D721Med (cell line): ENCODE results near the gene RAB34.

Experiments
- DNase-seq: peaks from one replicate; pipeline ENCODE4 v3.0.0; 2011; ENCODE audit warnings: low spot score; ENCODE audit not compliant: insufficient read length
- FAIRE-seq: peaks from 2 replicates; lab custom pipeline; 2011; peaks lifted over from hg19 to GRCh38; lab: Jason Lieb, UNC
- TF ChIP-seq, protein P1 (sequence below): IDR thresholded peaks from 2 replicates; pipeline ENCODE4 v1.5.1; 2012; ENCODE audit warnings: mild to moderate bottlenecking, control low read depth; ENCODE audit not compliant: insufficient read depth; ENCODE audit errors: missing control alignments

Gene RAB34

DNA sequence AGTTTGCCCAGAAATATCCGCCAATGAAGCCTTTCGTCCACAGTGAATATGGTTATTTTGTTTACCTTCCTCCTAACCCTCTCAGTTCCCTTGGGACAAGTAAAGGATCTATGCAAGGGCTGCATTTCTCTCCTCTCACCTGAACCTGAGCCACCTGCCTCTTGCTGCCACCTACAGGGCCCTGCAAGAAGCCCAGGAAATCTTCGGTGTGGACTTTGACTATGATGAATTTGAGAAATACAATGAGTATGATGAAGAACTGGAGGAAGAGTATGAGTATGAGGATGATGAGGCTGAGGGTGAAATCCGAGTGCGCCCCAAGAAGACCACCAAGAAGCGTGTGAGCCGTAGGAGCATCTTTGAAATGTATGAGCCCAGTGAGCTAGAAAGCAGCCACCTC is 41.7 kb downstream of the RAB34 start:
- TF ChIP-seq, protein P1, sequence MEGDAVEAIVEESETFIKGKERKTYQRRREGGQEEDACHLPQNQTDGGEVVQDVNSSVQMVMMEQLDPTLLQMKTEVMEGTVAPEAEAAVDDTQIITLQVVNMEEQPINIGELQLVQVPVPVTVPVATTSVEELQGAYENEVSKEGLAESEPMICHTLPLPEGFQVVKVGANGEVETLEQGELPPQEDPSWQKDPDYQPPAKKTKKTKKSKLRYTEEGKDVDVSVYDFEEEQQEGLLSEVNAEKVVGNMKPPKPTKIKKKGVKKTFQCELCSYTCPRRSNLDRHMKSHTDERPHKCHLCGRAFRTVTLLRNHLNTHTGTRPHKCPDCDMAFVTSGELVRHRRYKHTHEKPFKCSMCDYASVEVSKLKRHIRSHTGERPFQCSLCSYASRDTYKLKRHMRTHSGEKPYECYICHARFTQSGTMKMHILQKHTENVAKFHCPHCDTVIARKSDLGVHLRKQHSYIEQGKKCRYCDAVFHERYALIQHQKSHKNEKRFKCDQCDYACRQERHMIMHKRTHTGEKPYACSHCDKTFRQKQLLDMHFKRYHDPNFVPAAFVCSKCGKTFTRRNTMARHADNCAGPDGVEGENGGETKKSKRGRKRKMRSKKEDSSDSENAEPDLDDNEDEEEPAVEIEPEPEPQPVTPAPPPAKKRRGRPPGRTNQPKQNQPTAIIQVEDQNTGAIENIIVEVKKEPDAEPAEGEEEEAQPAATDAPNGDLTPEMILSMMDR = peak; percentile 41
- DNase-seq = no peak
- FAIRE-seq = no peak

DNA sequence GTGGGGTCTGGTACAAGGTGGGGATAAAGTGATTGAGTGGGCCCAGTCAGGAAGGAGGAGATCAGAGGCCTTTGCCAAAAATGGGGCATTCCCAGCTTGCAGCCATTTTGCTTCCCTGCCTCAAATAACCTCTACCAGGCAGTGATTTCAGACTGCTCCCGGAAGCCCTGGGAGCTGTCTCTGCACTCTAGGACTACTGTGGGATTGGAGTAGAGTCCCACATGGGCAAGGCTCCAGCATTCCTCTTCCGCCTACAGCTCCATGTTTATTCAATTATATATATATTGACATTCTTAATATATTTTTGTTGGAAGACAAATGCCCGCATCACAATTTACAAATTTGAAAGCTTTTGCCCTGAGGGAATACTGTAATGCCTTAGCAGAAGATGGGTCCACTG is 42.2 kb downstream of the RAB34 start:
- no peak for FAIRE-seq
- TF ChIP-seq, protein P1 = no peak
- no peak for DNase-seq

DNA sequence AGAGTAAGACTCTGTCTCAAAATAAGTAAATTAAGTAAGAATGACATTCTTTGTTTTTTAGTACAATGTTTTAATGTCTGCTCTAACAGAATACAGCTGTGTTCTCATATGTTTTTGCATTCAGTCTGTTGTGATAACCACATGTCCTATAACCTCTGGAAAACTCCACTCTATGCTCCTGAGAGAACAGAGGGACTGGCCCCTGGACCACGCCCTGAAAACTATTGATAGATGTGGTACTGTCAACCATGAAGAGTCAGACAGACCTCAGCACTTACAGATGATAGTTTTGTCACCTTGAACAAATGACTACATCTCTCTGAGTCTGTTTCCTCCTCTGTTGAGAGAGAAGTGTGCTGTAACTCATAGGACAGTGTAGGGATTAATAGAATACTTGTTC is 47.8 kb downstream of the RAB34 start:
- no peak for FAIRE-seq
- DNase-seq = no peak
- TF ChIP-seq, protein P1 = no peak

DNA sequence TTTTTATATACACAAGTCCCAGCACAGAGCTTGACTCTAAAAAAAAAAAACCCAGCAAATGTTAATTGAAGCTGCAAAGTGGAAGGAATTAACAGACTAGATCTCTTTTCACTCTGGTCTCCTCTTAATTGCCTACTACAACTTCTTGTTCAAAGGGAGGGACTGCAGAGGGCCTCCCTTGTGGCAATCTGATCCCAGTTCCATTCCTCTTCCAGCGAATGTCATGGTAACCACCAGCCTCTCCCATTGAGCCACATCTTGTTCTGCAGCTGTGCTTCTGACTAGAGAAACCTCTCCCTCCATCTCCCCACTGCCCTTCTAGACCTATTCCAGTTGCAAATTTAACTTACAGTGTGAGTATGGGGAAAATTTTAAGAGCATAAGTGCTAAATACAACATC is 49.8 kb downstream of the RAB34 start:
- TF ChIP-seq, protein P1 = no peak
- no peak for DNase-seq

DNA sequence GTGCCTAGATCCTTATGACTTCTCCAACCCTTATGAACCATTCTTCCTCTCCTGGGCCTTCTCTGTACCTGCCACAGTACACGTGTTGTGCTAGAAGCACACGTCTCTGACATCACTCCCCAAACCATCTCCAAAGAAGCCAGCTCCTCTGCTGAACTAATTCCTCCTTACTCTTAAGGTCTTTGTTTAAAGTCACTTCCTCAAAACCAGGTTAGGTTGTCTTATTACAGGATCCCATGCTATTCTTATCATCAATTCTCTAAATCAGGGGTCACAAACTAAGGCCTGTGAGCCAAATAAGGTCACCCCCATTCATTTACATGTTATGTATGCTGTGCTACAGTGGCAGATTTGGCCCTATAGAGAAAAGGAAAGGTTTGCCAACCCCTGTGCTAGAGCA is 51.7 kb downstream of the RAB34 start:
- DNase-seq (no peak), FAIRE-seq (no peak)
- TF ChIP-seq, protein P1 = no peak

More for the DNA sequence above, 49.8 kb downstream of the RAB34 start:
- FAIRE-seq = no peak
